ENCODE results near the gene PTGDS.

DNA sequence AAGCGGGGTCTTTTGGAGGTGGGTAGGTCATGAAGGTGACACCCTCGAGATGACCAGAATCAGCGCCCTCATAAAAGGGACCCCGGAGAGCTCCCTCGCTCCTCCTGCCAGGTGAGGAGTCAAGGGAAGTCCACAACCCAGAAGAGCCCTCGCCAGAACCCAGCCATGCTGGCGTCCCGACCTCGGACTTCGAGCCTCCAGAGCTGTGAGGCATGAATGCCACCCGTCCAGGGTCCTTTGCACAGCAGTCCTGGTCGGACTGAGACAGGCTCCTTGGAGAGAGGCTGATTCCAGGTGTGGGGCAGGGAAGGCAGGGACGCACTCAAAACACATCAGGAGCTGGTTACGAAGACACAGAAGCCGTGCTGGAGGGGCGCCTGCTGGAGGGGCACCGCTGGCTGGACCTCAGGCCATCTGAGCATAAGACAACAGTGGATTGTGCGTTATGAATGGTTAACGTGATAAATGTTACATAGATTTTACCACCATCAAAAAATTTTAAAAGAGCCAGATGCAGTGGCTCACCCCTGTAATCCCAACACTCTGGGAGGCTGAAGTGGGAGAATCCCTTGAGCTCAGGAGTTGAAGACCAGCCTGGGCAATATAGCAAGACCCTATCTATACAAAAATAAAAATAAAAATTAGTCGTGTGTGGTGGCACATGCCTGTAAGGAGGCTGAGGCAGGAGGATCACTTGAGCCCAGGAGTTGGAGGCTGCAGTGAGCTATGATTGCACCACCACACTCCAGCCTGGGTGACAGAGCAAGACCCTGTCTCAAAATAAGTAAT lies 24.7 kb downstream of the PTGDS start:
- no peak for TF ChIP-seq ZFX (IDR thresholded peaks at IDR 0.05; ENCODE audit: borderline replicate concordance)
- TF ChIP-seq, protein P1, sequence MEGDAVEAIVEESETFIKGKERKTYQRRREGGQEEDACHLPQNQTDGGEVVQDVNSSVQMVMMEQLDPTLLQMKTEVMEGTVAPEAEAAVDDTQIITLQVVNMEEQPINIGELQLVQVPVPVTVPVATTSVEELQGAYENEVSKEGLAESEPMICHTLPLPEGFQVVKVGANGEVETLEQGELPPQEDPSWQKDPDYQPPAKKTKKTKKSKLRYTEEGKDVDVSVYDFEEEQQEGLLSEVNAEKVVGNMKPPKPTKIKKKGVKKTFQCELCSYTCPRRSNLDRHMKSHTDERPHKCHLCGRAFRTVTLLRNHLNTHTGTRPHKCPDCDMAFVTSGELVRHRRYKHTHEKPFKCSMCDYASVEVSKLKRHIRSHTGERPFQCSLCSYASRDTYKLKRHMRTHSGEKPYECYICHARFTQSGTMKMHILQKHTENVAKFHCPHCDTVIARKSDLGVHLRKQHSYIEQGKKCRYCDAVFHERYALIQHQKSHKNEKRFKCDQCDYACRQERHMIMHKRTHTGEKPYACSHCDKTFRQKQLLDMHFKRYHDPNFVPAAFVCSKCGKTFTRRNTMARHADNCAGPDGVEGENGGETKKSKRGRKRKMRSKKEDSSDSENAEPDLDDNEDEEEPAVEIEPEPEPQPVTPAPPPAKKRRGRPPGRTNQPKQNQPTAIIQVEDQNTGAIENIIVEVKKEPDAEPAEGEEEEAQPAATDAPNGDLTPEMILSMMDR (IDR thresholded peaks at IDR 0.05), result no peak
